OCI-LY7 (cell line): ENCODE results near the gene CMPK1.

Source experiments
- EZH2phosphoT487 ChIP-seq: fragments of 200-600 bp; sonication (generic); IDR thresholded peaks from 2 replicates; pipeline ENCODE4 v1.6.1; 2018; ENCODE audit warnings: low read depth, borderline replicate concordance, mild to moderate bottlenecking, mixed run types, antibody characterized with exemption, low read length, moderate library complexity, mixed read lengths
- TF ChIP-seq, protein P1 (sequence below): fragments of 200-600 bp; sonication (generic); conservative IDR thresholded peaks from 2 replicates; pipeline ENCODE4 v1.5.1; 2014; ENCODE audit warnings: mild to moderate bottlenecking, antibody characterized with exemption, low read length, moderate library complexity, mixed read lengths

DNA sequence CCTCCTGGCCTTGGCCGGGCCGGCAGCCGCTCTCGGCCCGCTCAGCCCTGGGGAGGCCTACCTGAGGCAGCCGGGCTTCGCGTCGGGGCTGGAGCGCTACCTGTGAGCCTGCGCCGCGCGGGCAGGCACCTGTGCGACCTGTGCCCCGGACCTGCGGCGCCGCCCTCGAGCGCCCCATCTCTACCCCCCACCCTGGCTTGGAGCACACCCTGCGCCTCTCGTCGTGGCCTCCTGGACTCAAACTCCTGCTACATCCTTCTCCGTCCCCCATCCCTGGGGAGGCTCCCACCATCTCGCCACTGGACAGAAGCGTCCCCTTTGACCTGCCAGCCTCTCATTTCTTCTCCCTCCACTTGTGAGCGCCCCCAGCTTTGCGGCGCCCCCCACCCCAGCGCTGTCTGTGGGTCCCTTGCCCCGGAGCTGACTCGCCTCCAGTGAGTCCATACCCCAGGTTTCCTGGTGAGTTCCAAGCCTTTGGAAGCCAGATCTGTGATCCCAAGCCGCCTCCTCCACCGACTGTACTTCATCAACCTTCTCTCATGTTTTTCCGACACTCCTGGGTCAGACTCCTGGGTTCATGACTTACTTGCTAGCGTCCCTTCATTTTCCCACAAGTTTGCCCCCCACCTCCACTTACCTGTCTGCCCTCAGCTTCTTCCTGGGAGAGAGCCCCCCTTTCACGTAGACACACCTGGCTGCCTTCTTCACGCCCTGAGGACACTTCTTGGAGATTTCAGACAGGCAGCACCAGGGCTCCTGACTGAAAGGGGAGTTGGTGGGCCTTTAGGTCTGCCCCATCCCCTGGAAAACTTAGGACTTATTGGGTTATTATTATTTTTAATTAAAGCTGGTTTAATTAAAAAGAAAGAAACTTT is 83.8 kb downstream of the CMPK1 start:
- TF ChIP-seq, protein P1, sequence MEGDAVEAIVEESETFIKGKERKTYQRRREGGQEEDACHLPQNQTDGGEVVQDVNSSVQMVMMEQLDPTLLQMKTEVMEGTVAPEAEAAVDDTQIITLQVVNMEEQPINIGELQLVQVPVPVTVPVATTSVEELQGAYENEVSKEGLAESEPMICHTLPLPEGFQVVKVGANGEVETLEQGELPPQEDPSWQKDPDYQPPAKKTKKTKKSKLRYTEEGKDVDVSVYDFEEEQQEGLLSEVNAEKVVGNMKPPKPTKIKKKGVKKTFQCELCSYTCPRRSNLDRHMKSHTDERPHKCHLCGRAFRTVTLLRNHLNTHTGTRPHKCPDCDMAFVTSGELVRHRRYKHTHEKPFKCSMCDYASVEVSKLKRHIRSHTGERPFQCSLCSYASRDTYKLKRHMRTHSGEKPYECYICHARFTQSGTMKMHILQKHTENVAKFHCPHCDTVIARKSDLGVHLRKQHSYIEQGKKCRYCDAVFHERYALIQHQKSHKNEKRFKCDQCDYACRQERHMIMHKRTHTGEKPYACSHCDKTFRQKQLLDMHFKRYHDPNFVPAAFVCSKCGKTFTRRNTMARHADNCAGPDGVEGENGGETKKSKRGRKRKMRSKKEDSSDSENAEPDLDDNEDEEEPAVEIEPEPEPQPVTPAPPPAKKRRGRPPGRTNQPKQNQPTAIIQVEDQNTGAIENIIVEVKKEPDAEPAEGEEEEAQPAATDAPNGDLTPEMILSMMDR = no peak
- TF ChIP-seq EZH2phosphoT487 = no peak
